GM23338 (cell line): ENCODE data around the gene NLGN4X. TPM values are rescaled to one million over a fixed set of nuclear protein-coding genes. Genes with fewer than 3 reads are reported as not detected.

Experiments
- EZH2 ChIP-seq: fragments of 200-600 bp; sonication (generic); IDR thresholded peaks from one replicate; pipeline ENCODE4 v1.8.0; 2017; ENCODE audit warnings: antibody characterized with exemption, mild to moderate bottlenecking, low read depth; ENCODE audit not compliant: unreplicated experiment
- EZH2phosphoT487 ChIP-seq: fragments of 200-600 bp; sonication (generic); IDR thresholded peaks from one replicate; pipeline ENCODE4 v1.8.1; 2018; ENCODE audit warnings: antibody characterized with exemption; ENCODE audit not compliant: unreplicated experiment
- JUNB ChIP-seq: IDR thresholded peaks from one replicate; pipeline ENCODE4 v1.6.1; 2016; ENCODE audit warnings: antibody characterized with exemption; ENCODE audit not compliant: unreplicated experiment
- NANOG ChIP-seq: IDR thresholded peaks from 2 replicates; pipeline ENCODE4 v1.6.1; 2016; ENCODE audit warnings: antibody characterized with exemption, borderline replicate concordance
- REST ChIP-seq: IDR thresholded peaks from one replicate; pipeline ENCODE4 v1.6.1; 2018; ENCODE audit warnings: antibody characterized with exemption; ENCODE audit not compliant: unreplicated experiment
- STAT1 ChIP-seq: IDR thresholded peaks from one replicate; pipeline ENCODE4 v1.6.1; 2016; ENCODE audit warnings: antibody characterized with exemption; ENCODE audit not compliant: unreplicated experiment
- ZNF331 ChIP-seq: fragments of 250-450 bp; sonication (Bioruptor Pico); IDR thresholded peaks from 2 replicates; pipeline ENCODE4 v1.5.0; 2020; ENCODE audit warnings: low read depth, mild to moderate bottlenecking, moderate library complexity
- ZNF462 ChIP-seq: fragments of 250-450 bp; sonication (Bioruptor Pico); IDR thresholded peaks from 2 replicates; pipeline ENCODE4 v1.5.0; 2020; ENCODE audit warnings: mild to moderate bottlenecking, moderate library complexity
- polyA plus RNA-seq: library from polyadenylated mRNA; unstranded; fragments of >200 nt; fragmentation: Nextera tagmentation; extraction: Ambion mirVana; gene quantifications from 2 replicates; pipeline ENCODE4 v1.2.1, GENCODE V29; 2016
- total RNA-seq: library from RNA; depleted of rRNA; stranded (reverse); fragments of >200 nt; shearing (Covaris generic); gene quantifications from 2 replicates; pipeline ENCODE4 v1.2.3, GENCODE V29; 2014
- TF ChIP-seq, protein P1 (sequence below): IDR thresholded peaks from 2 replicates; pipeline ENCODE4 v1.6.1; 2016; ENCODE audit warnings: antibody characterized with exemption

The NLGN4X gene
- total and polyA plus RNA-seq, 2 experiments from 2014 or later: 36.0 to 86.5 TPM

- TF ChIP-seq ZNF462 (CRISPR knock-in tag) (no peak), REST (no peak), NANOG (no peak), EZH2 (no peak), JUNB (no peak), EZH2phosphoT487 (no peak), ZNF331 (CRISPR knock-in tag) (no peak), STAT1 (no peak)
- TF ChIP-seq, protein P1, sequence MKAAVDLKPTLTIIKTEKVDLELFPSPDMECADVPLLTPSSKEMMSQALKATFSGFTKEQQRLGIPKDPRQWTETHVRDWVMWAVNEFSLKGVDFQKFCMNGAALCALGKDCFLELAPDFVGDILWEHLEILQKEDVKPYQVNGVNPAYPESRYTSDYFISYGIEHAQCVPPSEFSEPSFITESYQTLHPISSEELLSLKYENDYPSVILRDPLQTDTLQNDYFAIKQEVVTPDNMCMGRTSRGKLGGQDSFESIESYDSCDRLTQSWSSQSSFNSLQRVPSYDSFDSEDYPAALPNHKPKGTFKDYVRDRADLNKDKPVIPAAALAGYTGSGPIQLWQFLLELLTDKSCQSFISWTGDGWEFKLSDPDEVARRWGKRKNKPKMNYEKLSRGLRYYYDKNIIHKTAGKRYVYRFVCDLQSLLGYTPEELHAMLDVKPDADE: no peak
Observed at GRCh38 chrX:6131287-6131686, 97.4 kb downstream of the NLGN4X start (continued).
